HepG2 (cell line): ENCODE measurements around the gene ARID5B. TPM values are rescaled to one million over a fixed set of nuclear protein-coding genes. Genes with fewer than 3 reads are reported as not detected.
A peak's percentile ranks its signal among the peaks of the same experiment; 100 is the strongest.

Source experiments
- ARNT2 ChIP-seq: sonication (generic); formaldehyde crosslinking; IDR thresholded peaks from 2 replicates; pipeline ENCODE4 v1.8.0; 2022; ENCODE audit warnings: mild to moderate bottlenecking, low read depth, missing genetic modification reagents, moderate library complexity
- CHD2 ChIP-seq: IDR thresholded peaks from 2 replicates; pipeline ENCODE4 v1.6.1; 2011; ENCODE audit warnings: low read depth, low read length, improper control_type of control experiment
- ESRRA ChIP-seq: sonication (generic); formaldehyde crosslinking; IDR thresholded peaks from 2 replicates; pipeline ENCODE4 v1.5.1; 2020; ENCODE audit warnings: mild to moderate bottlenecking, low read depth, missing genetic modification reagents
- HNRNPL ChIP-seq: fragments of 200-400 bp; formaldehyde crosslinking; IDR thresholded peaks from 2 replicates; pipeline ENCODE4 v1.6.1; 2017; ENCODE audit warnings: mild to moderate bottlenecking, low read depth, low read length
- MIER3 ChIP-seq: IDR thresholded peaks from 2 replicates; pipeline ENCODE4 v1.6.1; 2016; ENCODE audit warnings: missing compliant biosample characterization, borderline replicate concordance
- NFE2L2 ChIP-seq: fragments of 150-350 bp; IDR thresholded peaks from 2 replicates; pipeline ENCODE4 v1.6.1; 2014; ENCODE audit warnings: low read length
- PRPF4 ChIP-seq: fragments of 200-400 bp; formaldehyde crosslinking; IDR thresholded peaks from 2 replicates; pipeline ENCODE4 v1.6.1; 2016; ENCODE audit warnings: low read length, low read depth; ENCODE audit not compliant: poor library complexity, severe bottlenecking
- RBM22 ChIP-seq: fragments of 200-400 bp; formaldehyde crosslinking; optimal IDR thresholded peaks from 2 replicates; pipeline ENCODE3; 2017; ENCODE audit warnings: mild to moderate bottlenecking, low read length, moderate library complexity
- RCOR2 ChIP-seq: IDR thresholded peaks from 2 replicates; pipeline ENCODE4 v1.6.1; 2016; ENCODE audit warnings: missing biosample characterization, missing genetic modification reagents
- ZNF253 ChIP-seq: sonication (generic); formaldehyde crosslinking; IDR thresholded peaks from 2 replicates; pipeline ENCODE4 v1.8.0; 2022; ENCODE audit warnings: mild to moderate bottlenecking, missing genetic modification reagents, borderline replicate concordance
- ZNF557 ChIP-seq: sonication (generic); formaldehyde crosslinking; IDR thresholded peaks from 2 replicates; pipeline ENCODE4 v1.4.0; 2020; ENCODE audit warnings: missing genetic modification reagents
- ZNF652 ChIP-seq: IDR thresholded peaks from 2 replicates; pipeline ENCODE4 v1.6.1; 2016; ENCODE audit warnings: low read depth, borderline replicate concordance
- ZNF878 ChIP-seq: sonication (generic); formaldehyde crosslinking; IDR thresholded peaks from 2 replicates; pipeline ENCODE4 v1.8.1; 2023; ENCODE audit warnings: mild to moderate bottlenecking, missing genetic modification reagents, moderate library complexity
- ZNF891 ChIP-seq: sonication (generic); formaldehyde crosslinking; IDR thresholded peaks from 2 replicates; pipeline ENCODE4 v1.5.0; 2020; ENCODE audit warnings: mild to moderate bottlenecking, missing genetic modification reagents
- polyA plus RNA-seq, 8 experiments: library from polyadenylated mRNA; depleted of rRNA in 3 of 8; stranded (reverse) in 7 of 8; unstranded in 1 of 8; fragments of >200 nt; fragmentation: Illumina TruSeq in 4 of 8; extraction: Trizol in 4 of 8; gene quantifications; 2 replicates each; pipeline versions ENCODE4 v1.2.1 to v1.2.3, GENCODE V29; 2011 to 2016; ENCODE audit warnings: low read depth in 4 of 8, missing spikeins in 1 of 8, mixed read lengths in 1 of 8; ENCODE audit not compliant: insufficient read depth in 1 of 8
- total RNA-seq, 5 experiments: library from RNA; depleted of rRNA; stranded (reverse); fragments of >200 nt; fragmentation: Illumina TruSeq; extraction: Trizol; gene quantifications; 2 replicates each; pipeline ENCODE4 v1.2.3, GENCODE V29; 2016; ENCODE audit warnings: low read depth in 1 of 5
- TF ChIP-seq, protein P1 (sequence below): IDR thresholded peaks from 2 replicates; pipeline ENCODE4 v1.6.1; 2016; ENCODE audit warnings: mild to moderate bottlenecking
- TF ChIP-seq, protein P2 (sequence below), 2 experiments: sonication (generic) in 1 of 2; formaldehyde crosslinking in 1 of 2; IDR thresholded peaks; 2 replicates each; pipeline versions ENCODE4 v1.5.1 to v1.6.1; 2011 to 2020; ENCODE audit warnings: borderline replicate concordance in 1 of 2, low read depth in 1 of 2, low read length in 1 of 2, mild to moderate bottlenecking in 1 of 2, missing genetic modification reagents in 1 of 2, moderate library complexity in 1 of 2
- TF ChIP-seq, protein P3 (sequence below): fragments of 450-650 bp; IDR thresholded peaks from 2 replicates; pipeline ENCODE4 v1.6.1; 2016
- TF ChIP-seq, protein P4 (sequence below): IDR thresholded peaks from 2 replicates; pipeline ENCODE4 v1.6.1; 2012; ENCODE audit warnings: low read length, improper control_type of control experiment
- TF ChIP-seq, protein P5 (sequence below): sonication (generic); formaldehyde crosslinking; IDR thresholded peaks from 2 replicates; pipeline ENCODE4 v1.4.0; 2020; ENCODE audit warnings: missing genetic modification reagents

The ARID5B gene
- total and polyA plus RNA-seq, 2 of the 13 experiments (the other 11 are each of a cell fraction or from before 2014, with no cell fraction given) = 6.2 to 21.1 TPM

DNA sequence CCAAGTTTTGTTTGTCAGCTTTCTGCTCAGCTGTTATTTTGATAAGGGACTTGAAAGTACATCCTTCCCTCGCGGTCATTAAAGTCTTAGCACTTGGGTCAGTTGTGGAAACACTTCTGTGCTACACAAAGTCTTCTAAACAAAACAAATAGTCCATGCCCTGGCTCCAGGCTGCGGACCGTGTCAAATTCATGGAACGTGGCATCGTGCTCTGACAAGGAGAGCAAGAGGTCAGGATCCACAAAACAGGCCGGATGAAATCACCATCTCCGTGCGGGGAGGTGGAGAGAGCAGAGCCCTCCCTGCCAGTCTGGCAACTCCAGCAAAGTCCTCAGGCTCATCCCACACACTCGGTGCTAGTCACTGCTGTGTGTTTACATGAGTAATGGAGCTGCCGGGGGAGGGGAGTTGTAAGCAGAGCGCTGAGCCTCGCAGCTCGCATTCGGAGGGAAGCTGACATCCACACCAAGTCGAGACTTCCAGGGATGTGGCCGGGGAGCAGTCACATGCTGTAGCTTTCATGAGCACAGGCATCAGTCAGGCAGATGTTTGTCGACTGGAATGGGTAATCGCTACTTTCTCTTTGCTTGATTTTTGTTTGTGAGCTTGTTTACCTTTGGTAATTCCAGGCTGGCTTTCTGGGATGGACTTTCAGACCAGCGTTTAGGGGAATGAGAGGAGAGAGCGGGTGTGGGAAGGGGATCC is 147.6 kb downstream of the ARID5B start (continued):
- TF ChIP-seq, protein P1, sequence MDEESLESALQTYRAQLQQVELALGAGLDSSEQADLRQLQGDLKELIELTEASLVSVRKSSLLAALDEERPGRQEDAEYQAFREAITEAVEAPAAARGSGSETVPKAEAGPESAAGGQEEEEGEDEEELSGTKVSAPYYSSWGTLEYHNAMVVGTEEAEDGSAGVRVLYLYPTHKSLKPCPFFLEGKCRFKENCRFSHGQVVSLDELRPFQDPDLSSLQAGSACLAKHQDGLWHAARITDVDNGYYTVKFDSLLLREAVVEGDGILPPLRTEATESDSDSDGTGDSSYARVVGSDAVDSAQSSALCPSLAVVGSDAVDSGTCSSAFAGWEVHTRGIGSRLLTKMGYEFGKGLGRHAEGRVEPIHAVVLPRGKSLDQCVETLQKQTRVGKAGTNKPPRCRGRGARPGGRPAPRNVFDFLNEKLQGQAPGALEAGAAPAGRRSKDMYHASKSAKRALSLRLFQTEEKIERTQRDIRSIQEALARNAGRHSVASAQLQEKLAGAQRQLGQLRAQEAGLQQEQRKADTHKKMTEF = peak; percentile 97
- TF ChIP-seq NFE2L2 (no peak), RBM22 (peak; percentile 60), ZNF652 (CRISPR knock-in tag) (peak; percentile 54; the same call in 1 of the 2 replicates), ESRRA (peak; percentile 64; the same call in 1 of the 2 replicates), ARNT2 (CRISPR knock-in tag) (peak; percentile 73), PRPF4 (no peak), ZNF891 (peak; percentile 94), ZNF557 (CRISPR knock-in tag) (peak; percentile 86; the same call in 1 of the 2 replicates), RCOR2 (CRISPR knock-in tag) (no peak; the same call in none of the 2 replicates), HNRNPL (no peak; the same call in 1 of the 2 replicates), ZNF253 (CRISPR knock-in tag) (peak; percentile 91; the same call in 1 of the 2 replicates), MIER3 (CRISPR knock-in tag) (peak; percentile 79; the same call in 1 of the 2 replicates), ZNF878 (peak; percentile 88), CHD2 (no peak)
- TF ChIP-seq, protein P2, sequence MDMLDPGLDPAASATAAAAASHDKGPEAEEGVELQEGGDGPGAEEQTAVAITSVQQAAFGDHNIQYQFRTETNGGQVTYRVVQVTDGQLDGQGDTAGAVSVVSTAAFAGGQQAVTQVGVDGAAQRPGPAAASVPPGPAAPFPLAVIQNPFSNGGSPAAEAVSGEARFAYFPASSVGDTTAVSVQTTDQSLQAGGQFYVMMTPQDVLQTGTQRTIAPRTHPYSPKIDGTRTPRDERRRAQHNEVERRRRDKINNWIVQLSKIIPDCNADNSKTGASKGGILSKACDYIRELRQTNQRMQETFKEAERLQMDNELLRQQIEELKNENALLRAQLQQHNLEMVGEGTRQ (IDR thresholded peaks at IDR 0.05; ENCODE audit: low read depth, low read length) = peak; percentile 36; the same call in 1 of the 2 replicates
- TF ChIP-seq, protein P2 (CRISPR knock-in tag; IDR thresholded peaks at IDR 0.05; ENCODE audit: borderline replicate concordance) = peak; percentile 64
- TF ChIP-seq, protein P3, sequence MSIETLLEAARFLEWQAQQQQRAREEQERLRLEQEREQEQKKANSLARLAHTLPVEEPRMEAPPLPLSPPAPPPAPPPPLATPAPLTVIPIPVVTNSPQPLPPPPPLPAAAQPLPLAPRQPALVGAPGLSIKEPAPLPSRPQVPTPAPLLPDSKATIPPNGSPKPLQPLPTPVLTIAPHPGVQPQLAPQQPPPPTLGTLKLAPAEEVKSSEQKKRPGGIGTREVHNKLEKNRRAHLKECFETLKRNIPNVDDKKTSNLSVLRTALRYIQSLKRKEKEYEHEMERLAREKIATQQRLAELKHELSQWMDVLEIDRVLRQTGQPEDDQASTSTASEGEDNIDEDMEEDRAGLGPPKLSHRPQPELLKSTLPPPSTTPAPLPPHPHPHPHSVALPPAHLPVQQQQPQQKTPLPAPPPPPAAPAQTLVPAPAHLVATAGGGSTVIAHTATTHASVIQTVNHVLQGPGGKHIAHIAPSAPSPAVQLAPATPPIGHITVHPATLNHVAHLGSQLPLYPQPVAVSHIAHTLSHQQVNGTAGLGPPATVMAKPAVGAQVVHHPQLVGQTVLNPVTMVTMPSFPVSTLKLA = peak; percentile 60
- TF ChIP-seq, protein P4, sequence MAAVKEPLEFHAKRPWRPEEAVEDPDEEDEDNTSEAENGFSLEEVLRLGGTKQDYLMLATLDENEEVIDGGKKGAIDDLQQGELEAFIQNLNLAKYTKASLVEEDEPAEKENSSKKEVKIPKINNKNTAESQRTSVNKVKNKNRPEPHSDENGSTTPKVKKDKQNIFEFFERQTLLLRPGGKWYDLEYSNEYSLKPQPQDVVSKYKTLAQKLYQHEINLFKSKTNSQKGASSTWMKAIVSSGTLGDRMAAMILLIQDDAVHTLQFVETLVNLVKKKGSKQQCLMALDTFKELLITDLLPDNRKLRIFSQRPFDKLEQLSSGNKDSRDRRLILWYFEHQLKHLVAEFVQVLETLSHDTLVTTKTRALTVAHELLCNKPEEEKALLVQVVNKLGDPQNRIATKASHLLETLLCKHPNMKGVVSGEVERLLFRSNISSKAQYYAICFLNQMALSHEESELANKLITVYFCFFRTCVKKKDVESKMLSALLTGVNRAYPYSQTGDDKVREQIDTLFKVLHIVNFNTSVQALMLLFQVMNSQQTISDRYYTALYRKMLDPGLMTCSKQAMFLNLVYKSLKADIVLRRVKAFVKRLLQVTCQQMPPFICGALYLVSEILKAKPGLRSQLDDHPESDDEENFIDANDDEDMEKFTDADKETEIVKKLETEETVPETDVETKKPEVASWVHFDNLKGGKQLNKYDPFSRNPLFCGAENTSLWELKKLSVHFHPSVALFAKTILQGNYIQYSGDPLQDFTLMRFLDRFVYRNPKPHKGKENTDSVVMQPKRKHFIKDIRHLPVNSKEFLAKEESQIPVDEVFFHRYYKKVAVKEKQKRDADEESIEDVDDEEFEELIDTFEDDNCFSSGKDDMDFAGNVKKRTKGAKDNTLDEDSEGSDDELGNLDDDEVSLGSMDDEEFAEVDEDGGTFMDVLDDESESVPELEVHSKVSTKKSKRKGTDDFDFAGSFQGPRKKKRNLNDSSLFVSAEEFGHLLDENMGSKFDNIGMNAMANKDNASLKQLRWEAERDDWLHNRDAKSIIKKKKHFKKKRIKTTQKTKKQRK = no peak
- TF ChIP-seq, protein P5, sequence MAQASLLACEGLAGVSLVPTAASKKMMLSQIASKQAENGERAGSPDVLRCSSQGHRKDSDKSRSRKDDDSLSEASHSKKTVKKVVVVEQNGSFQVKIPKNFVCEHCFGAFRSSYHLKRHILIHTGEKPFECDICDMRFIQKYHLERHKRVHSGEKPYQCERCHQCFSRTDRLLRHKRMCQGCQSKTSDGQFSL (CRISPR knock-in tag) = peak; percentile 73; the same call in 1 of the 2 replicates
